Endometrial microvascular endothelial cells (primary cell): ENCODE data around the gene RNASE9. TPM values are rescaled to one million over a fixed set of nuclear protein-coding genes. Genes with fewer than 3 reads are reported as not detected.
"Not testable (repeated sequence)": the region's sequence is repeated elsewhere in the genome, so short reads cannot be mapped to it uniquely, and the experiment has no call there.

Source experiments
- in situ Hi-C: cut with HindIII; loops from 2 replicates; pipeline ENCODE4 v1.10.0; 2017; ENCODE audit warnings: low sequenced_read_pairs, low pct_unique_long_range_greater_than_20kb; ENCODE audit errors: inconsistent ontology term
- total RNA-seq: library from RNA; depleted of rRNA; stranded (reverse); fragments of >200 nt; gene quantifications from one replicate; pipeline ENCODE4 v1.2.3, GENCODE V29; 2015; ENCODE audit errors: inconsistent ontology term

Gene RNASE9
- total RNA-seq: not detected

DNA sequence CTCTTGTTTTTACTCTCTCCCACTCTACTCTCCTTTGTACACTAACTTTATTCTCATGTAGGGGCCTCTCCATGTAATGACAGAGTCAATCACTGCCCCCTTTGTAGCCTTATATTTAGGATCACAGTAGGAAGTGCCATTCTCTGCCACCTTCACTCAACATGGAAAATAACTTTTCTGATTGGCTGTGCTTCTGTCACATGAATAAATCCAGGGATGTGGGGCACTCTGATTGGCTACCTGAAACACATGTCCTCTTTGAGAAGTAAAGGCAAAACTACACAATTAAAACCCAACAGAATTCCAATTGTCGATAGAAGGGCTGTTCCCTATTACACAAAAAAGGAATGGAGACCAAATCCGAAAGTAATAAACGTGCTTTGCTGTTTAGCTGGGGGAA, at the start of gene RNASE9:
TSS of gene RNASE9 (minus strand) at position 87 of the 400 bp plus-strand sequence.
- in situ Hi-C loops: no loop called here

DNA sequence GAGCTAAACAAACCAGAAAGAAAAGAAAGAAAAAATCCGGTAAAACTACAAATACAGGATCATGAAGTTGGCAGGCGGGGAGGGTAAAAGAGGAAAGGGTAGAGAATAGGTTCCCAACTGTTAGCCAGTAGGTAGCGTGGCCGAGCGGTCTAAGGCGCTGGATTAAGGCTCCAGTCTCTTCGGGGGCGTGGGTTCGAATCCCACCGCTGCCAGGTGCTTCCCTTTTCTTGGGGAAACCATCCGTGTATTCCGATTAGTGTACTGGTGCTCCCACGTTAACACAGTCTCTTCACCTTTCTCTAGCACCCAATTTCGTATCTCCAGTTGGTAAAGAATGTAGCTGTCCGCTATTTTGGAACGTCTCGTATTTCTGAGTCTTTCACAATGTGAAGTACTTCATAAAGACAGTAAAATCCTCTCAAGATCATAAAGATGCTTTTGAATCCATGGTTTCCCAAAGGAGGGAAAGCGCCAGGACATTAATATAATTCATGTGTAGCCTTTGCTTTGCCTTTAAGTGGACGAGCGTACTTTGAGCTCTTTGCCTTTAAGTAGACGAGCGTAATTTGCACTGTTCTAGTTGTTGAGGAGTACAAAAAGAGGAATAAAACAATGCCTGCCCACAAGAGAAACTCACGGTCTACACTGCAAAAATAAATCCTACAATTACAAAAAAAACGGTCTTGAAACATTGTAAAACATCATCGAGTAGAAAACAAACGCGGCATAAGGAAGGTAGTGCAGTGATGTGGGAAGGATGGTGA, 49.3 kb upstream of the RNASE9 start:
- in situ Hi-C loops: no loop called here

DNA sequence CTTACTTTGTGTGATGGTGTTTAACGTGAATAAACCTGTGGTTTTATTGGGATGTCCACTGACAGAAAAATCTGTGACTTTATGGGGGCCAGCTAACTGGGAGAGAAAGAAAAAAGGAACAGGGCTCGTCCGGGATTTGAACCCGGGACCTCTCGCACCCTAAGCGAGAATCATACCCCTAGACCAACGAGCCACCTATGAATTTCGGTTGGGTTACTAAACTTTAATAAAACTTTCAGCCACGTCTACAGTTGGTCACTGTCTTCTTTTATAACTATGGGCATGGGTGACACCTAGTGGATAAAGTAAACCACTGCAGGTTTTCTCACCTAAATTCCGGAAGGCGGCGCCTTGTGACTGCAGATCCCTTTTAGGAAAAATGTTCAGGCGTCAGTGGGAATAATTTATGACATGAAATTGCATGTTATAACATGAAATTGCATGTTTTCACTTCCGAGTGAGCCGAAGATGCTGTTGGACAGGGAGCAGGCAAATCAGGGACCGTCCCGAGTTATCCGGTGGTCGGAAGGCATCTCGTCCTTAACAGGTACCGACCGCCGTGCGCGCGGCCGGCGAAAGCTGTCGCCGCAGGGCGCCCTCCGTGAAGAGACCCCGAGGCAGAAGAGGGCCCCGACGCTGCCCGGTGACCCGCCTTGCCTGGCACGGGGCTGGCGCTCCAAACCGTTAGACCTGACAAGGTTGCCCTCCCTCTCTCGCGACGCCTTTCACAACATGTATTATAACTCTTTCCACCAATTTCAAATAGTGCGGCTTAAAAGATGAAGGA, 48.6 kb upstream of the RNASE9 start:
- in situ Hi-C loops: no loop called here

DNA sequence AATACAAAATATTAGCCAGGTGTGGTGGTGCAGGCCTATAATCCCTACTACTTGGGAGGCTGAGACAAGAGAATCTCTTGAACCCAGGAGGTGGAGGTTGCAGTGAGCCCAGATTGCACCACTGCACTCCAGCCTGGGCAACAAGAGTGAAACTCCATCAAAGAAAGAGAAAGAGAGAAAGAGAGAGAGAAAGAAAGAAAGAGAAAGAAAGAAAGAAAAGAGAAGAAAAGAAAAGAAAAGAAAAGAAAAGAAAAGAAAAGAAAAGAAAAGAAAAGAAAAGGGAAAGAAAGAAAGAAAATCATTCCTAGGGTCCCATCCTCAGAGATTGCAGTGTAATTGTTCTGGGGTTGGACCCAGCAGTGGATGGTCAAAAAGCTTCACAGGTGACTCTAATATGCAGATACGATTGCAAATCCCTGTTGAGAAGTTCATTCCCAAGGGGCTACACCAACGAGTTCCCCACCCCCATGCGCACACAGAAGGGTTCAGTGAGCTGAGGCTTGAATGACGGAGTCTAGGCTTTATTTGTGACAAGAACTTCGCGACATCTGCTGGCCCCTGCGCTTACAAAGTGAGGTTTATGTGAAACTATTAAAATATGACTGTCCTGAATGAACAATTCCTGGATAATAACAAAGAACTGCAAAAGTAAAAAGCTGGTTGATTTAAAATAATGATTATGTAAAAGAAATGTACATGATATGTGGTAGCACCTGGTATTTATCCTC, 47.7 kb upstream of the RNASE9 start:
- in situ Hi-C loops: no loop called here

DNA sequence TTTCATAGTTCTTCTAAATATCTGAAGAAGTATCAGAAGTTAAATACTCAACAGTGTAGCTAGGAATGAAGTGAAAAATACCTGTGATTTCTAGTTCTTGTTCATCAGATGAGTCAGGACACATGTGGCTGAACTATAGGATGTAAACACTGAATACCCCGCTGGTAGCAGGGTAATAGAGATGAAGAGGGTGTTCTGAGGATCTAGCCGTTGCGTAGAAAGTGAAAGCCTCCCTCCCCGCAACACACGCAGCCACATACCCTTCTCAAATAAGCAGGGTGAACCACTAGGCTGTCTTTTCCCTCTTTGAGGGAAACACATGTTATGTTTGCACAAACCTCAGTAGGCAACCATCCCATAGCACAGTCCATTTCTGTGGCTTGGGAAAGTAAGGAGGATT, 46.8 kb upstream of the RNASE9 start:
- in situ Hi-C loops: no loop called here

DNA sequence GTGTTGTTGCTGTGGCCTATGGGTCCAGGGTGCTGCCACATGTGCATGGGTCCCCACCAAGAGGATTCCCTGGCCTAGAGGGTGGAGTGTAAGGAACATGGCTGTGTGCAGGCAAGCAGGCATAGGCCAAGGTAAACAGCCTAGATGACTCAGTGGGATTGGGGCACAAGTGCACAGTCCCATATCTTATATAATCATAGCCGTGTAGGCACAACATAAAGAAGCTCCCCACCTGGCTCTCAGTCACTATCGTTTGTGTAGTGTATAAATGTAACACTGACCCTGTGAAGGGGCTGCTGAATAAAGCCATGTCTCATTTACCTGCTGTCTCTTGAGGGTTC, 46.0 kb upstream of the RNASE9 start:
- in situ Hi-C loops: no loop called here

DNA sequence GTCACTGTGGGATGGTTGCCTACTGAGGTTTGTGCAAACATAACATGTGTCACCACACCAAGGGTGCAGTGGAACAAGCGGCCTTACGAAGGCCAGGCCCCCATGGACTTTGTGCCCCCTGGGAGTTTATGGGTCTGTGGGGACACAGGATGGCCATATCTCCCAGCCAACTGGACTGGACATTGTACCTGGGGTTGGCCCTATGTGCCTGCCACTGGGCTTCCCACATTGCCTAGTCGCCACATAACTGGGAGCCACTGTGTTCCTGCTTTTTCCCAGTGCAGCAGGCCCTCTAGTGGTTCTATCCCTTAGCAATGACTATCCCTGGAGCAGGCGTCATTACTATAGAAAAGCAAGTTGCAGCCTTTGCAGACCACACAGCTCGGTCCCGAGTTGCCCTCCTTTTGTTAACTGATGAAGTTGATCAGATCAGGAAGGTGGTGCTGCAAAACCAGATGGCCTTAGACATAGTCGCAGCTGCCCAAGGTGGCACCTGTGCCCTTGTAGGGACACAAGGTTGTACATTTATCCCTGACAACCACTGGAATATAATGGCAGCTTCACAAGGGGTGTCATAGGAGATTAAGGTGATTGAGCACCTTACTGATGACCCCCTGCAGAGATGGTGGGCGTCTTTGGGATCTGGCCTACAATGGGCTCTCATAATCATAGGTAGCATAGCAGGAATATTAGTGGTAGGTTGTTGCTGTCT, 45.5 kb upstream of the RNASE9 start:
- in situ Hi-C loops: no loop called here

DNA sequence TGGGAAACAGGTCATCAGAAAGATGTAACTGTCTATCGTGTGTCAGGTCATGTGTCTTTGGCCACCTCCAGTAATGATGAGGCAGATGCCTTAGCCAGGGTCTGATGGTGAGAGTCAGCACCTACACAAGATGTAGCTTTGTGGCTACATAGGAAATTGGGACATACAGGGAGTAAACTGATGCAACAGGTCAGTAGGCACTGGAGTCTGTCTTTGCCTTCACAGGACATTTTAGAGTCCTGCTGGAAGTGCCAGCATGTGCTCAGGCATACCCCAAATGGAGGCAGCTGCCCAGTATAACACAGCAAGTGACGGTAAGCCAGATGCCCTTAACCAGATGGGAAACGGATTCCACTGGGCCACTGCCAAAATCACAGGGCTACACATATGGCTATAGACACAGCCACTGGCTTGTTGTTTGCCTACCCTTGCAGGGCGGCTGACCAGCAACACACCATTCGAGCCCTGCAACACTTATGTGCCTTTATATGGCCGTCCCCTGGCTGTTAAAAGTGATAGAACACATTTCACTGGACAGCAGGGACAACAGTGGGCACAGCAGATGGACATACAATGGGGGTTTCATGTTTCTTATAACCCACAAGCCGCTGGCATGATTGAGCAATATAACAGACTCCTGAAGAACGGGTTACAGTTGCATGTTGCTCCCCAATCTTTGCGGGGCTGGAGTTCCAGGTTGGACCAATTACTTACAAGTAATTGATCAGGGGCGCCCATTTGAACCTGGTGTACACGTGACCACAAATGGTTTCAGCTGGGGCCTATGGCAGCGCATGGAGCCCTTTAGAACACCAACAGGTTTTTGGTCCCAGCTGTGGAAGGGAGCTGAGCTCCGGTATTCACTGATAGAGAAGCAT, 43.2 kb upstream of the RNASE9 start:
- in situ Hi-C loops: no loop called here

DNA sequence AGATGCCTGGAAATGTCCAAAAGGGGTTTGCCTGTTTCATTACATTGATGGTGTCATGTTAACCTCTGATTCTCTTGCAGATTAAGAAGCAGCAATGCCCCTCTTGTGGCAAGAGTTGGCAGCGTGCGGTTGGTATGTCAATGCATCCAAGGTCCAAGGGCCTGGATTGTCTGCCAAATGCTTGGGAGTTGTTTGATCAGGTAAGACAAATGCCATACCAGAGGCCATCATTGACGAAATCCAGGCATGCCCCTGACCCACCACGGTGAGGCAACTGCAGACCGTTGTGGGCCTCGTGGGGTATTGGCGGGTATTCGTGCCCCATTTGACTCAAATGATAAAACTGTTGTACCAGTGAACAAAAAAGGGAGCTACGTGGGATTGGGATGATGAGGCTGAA, 41.7 kb upstream of the RNASE9 start:
- in situ Hi-C loops: no loop called here

DNA sequence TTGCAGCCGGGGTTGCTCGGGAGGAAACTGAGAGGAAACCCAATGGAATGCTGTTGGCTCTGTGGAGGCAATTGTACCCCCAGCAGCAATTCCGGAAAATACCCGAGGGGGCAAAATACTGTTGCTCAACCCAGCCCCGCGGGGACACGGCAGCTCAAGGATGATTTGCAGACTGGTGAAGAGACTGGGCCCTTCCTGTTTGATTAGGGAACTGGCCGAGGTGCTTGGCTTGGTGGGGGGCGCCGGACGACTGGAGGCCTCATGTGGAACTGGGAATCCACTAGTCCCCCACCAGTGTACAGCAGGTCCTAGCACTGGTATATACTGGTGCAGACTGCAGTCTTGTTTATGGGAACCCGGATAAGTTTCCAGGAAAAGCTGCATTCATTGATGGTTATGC, 40.7 kb upstream of the RNASE9 start:
- in situ Hi-C loops: no loop called here

DNA sequence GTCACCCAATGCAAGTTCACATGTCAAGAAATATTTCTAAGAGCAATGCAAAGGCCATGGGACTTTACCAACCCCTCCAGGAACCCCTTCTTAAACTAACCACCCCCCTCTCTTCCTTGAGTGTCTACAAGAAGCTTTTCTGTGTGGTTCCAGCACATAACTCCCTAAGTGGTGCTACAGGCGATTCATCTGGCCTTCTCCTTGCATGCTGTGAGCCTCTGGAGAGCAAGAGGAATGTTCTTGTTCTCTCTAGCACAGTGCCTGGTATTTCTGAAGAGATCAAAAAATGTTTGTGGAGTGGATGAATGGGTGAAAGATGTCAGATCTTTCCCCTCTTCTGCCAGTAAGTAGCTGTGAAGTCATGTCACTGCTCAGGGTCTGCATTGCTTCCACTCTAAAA, 36.3 kb upstream of the RNASE9 start:
- in situ Hi-C loops: no loop called here

DNA sequence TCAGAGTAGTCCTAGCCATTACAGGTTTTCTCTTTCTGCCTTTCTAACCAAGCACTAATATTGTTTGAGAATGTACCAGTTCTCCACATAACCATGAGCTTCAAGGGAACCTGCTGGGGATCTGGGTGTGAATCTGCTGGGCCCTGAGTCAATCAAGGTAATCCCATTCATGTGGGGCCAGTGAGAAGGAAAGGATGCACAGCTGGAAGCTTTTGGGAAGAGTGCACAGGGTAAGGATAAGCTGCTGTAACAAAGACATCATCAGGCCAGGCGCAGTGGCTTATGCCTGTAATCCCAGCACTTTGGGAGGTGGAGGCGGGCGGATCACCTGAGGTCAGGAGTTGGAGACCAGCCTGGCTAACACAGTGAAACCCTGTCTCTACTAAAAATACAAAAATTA, 34.9 kb upstream of the RNASE9 start:
- in situ Hi-C loops: not testable (repeated sequence)

DNA sequence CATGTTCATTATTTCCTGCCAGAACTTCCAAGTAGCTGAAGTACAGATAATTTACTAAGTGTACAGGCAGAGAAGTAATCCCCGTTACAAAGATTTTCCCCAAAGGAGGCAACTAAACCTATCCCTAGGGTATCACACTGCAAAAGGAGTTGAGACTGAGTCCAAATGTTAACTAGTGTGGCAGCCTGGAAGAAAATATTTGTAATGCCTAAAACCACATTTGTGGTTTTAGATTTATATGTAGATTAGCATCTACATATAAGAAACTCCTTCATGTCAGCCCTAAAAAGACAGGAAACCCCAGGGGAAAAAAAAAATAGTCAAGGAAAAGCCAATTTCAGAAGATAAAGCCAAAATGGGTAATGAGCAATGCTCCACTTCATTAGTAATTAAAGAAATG, 31.7 kb upstream of the RNASE9 start:
- in situ Hi-C loops: no loop called here

DNA sequence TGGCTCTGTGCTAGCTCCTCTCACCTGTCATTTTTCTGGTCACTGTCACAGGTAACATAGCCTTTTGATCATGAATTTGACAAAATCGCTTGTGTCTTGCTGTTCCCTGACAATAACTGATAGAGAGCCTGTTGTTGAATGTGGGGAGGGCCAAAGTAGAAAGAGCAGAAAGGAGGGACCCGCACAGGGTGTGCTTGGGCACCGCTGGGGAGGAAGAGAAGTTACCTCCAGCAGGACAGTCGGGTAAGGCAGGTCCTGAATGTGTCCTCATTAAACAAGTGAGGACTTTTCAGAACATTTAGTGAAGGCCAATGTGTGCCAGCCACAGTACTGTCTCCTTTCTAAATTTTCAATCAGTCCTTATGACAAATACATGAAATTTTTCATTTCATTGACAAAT, 30.4 kb upstream of the RNASE9 start, which contains the start of gene RNASE12:
TSS of gene RNASE12 (minus strand) at position 142 of the 400 bp plus-strand sequence. CDS start 653 bp downstream, outside the sequence.
- in situ Hi-C loops: no loop called here

DNA sequence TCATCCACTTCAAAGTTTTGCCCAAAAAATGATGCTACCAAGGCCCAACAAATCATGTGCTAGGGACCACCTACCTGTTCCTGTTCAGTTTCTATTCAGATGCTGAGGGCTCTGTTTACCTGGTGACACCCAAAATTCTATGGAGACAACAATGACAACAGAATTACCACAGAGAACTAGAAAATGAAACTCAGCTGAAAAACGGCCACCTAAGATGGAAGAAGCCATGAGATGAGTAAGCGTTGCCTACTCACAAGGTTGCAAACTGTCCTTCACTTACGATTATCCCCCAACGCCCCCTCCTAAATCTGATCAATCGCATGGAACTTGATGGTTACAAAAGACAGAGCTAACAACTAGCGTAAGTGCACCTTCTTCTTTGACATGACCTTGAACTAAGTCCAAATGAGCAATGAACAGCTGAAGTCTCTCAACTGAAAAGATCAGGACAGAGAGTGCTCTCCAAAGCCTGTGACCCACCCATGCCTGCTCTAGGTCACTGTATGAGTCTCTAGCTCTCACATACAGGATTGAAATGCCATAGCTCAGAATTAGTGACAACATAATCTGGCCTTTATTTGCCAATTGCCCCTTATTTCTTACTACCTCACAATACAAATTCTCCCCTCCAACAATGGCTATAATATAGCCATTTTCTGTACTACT, 26.8 kb upstream of the RNASE9 start, which contains the start of gene RNASE11:
TSS of gene RNASE11 (minus strand) at position 513 of the 666 bp plus-strand sequence.
- in situ Hi-C loops: no loop called here

DNA sequence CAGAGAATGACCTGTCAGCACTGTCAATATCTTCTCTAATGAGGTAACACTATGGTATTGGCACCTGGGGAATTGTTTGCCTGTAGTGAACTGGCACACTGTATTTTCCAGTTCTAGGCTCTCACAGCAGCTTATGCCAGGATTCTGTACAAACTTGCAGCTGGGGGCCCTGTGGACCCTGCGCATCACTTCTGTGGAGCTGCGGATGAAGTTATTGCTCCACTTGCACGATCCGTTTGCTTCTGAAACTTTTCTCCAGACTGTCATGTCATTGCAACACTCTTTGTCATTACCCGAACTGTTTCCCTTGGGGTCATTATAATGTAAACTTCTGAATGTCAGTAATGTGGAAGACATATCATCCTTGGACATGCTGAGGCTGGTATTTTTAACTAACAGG, 23.1 kb upstream of the RNASE9 start:
- in situ Hi-C loops: no loop called here

DNA sequence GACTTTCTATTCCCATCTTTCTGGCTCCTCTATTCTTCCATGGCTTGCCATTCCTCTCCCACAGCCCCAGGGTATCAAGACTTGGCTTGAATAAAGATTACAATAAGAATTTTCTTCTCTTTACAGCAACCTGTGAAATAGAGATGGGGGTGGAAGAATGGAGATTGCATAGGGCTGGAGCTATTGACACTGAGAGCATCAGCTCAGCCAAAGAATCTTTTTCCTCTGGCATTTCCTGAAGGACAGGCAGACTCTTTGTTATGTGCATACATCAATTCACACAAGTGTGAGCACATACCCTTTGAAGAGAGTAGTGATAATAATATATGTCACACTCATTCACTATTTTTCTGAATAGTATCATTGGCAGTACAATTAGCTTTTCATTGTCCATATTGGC, 22.3 kb upstream of the RNASE9 start:
- in situ Hi-C loops: no loop called here

DNA sequence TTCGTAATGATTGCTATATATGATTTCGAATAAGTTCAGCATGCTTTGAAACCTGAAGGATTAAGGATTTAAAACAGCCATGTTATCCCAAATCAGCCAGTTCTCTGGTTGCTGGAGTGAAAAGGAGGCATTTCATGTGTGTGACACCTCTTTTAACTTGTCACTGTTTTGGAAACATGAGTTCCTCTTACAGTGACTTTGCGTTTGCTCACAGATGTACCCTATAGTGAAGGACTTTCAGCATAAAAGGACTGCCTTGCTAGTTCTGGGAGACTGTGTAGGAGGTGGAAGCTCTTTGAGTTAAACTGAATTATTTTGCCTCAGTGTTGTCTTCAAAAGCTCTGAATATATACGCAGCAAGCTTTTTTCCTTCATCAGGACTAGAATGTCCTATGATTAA, 19.4 kb upstream of the RNASE9 start:
- in situ Hi-C loops: no loop called here
